ENCODE data around the gene CDK3.
"Not testable (repeated sequence)": the region's sequence is repeated elsewhere in the genome, so short reads cannot be mapped to it uniquely, and the experiment has no call there.

Gene CDK3

GRCh38 chr17:76000755-76001521, at the start of gene CDK3:
TSS of gene CDK3 (plus strand) at chr17:76000855. CDS start at chr17:76001426, 571 bp downstream.
- DNase-seq (ENCODE audit: low read depth), result no peak

GRCh38 chr17:75950855-75951554, 49.6 kb upstream of the CDK3 start:
- no peak for DNase-seq (ENCODE audit: low read depth)

DNA sequence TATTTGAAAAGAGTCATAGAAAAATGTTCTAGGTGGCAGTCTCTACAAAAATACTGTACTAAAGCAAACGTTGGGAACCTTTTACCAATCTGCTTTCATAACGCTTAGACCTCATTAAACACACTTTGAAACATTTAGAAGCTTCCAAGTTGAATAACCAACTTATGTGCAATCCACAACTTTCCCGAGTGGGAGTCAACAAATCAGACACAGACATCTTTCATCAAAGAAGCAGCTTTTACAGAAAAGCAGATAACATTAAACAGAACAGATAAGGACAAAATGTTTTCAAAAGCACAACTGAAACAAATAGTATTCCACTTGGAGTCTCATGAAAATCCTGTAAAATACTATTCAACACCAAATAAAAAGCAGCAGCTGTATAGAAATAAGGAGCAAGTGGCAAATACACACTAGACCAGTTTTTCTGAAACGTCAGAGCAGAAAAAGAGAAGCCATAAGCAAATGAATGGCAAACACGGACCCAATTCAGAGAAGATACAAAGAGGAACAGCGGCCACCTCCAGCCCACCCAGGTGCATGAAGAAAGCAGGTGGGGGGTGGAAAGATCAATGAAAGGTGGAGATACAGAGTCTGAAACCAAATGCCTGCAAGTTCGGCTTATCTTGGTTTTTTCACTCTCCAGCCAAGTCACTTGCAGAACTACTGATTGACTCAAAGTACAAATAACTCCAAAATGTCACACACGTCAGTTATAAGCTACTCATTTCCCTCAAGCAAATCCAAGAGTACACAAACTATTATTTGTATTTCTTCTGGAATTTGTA, 41.4 kb upstream of the CDK3 start:
- DNase-seq (ENCODE audit: low read depth), result no peak

DNA sequence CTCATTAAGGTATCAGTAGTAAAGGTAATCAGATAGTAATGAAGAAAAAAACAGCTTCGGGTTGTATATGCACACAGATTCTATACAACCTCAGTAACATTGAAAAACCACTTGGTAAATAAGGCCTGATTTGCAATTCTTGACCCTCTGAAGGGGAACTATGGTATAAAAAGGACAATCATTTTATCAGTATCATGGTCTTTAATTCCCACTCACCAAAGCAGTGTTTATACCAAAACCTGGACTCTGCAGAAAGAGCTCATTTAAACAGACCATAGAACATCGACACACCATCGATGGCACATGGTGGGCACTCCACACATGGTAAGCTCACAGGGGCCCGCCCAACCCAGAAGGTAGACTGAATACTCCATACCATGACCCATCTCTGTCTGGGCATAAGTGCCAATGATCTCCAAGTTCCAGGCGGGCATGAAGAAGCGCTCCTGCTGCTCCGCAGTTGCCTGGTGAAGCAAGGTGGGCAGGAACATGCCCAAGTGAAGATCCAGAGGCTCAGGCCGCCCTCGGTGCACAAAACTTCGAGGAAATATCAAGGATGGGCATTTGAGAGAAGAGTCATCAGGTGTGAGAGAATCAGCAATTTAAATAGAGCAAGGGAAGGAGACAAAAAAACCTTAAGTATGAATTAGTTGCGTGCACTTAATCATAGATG, 40.7 kb upstream of the CDK3 start:
- no peak for DNase-seq (ENCODE audit: low read depth)

GRCh38 chr17:75965468-75965867, 35.2 kb upstream of the CDK3 start:
- DNase-seq (ENCODE audit: low read depth), result no peak

DNA sequence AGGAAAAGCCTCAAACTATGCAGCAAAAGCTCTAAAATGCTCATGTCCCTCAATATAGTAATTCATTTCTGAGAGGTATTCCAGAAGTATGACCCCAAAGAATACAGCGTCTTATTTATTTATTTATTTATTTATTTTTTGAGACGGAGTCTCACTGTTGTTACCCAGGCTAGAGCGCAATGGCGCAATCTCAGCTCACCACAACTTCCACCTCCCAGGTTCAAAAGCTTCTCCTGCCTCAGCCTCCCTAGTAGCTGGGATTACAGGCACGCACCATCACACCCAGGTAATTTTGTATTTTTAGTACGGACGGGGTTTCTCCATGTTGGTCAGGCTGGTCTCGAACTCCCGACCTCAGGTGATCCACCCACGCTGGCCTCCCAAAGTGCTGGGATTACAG, 31.6 kb upstream of the CDK3 start:
- not testable (repeated sequence) for DNase-seq (ENCODE audit: low read depth)

- no peak for DNase-seq (ENCODE audit: low read depth)
Measured at GRCh38 chr17:75970011-75970523, 30.6 kb upstream of the CDK3 start.

- no peak for DNase-seq (ENCODE audit: low read depth)
Measured at GRCh38 chr17:75970626-75971025, 30.0 kb upstream of the CDK3 start.

GRCh38 chr17:75975187-75975586, 25.5 kb upstream of the CDK3 start:
- not testable (repeated sequence) for DNase-seq (ENCODE audit: low read depth)

DNA sequence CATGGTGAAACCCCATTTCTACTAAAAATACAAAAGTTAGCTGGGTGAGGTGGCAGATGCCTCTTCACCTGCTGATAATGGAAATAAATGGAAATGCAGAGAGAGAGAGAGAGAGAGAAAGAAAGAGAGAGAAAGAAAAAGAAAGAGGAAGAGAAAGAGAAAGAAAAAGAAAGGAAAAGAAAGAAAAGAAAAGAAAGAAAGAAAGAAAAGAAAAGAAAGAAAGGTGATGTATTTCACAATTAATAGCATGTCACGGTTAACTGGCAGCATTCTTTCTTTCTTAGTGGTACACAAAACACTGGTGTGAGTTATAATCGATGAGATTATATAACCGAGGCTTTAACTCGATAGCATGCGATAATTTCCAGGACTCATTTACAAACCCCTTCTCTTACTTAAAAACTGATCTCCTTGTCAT, 24.9 kb upstream of the CDK3 start:
- DNase-seq (ENCODE audit: low read depth), result no peak

DNA sequence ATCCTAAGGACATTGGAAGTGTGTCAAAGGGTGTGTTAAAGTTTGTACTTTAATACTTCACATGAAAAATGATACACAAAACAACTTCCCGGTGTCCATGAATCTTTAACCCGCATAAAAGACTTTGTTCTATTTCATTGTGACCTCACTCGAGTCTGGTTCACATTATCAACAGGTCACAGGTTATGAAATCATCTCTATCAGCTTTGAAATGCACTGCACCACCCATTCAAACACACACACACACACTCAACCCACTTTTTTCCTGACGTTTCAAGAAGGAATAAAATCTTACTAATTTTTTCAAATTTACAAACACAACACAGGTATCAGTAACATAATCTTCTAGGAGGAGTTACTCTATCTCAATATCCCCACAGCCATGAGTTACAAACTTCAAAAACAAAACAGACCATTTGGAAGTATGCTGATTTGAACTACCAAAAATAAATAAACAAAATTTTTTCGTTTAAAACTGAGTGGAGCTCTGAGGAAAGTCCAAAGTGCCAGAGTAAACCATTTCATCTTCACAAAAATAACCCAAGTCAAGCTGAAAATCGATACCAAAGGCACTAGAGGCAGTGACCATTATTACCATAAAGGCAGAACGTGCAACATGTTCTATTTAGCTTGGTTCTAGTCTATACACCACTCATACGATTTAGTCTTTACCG, 24.3 kb upstream of the CDK3 start:
- no peak for DNase-seq (ENCODE audit: low read depth)

GRCh38 chr17:75978938-75979704, 21.5 kb upstream of the CDK3 start, which contains the start of the genes ACOX1 and TEN1:
TSS of gene ACOX1 (minus strand) at chr17:75979166. CDS start at chr17:75979073, 93 bp downstream.
TSS of gene TEN1 (plus strand) at chr17:75979240. CDS start at chr17:75986193, 6,953 bp downstream.
- peak; percentile 79 for DNase-seq (ENCODE audit: low read depth)

- peak; percentile 42 for DNase-seq (ENCODE audit: low read depth)
Measured at GRCh38 chr17:75979705-75980187, 20.9 kb upstream of the CDK3 start.

GRCh38 chr17:75980188-75981018, 20.3 kb upstream of the CDK3 start:
- no peak for DNase-seq (ENCODE audit: low read depth)

GRCh38 chr17:75981019-75981615, 19.5 kb upstream of the CDK3 start:
- no peak for DNase-seq (ENCODE audit: low read depth)

DNA sequence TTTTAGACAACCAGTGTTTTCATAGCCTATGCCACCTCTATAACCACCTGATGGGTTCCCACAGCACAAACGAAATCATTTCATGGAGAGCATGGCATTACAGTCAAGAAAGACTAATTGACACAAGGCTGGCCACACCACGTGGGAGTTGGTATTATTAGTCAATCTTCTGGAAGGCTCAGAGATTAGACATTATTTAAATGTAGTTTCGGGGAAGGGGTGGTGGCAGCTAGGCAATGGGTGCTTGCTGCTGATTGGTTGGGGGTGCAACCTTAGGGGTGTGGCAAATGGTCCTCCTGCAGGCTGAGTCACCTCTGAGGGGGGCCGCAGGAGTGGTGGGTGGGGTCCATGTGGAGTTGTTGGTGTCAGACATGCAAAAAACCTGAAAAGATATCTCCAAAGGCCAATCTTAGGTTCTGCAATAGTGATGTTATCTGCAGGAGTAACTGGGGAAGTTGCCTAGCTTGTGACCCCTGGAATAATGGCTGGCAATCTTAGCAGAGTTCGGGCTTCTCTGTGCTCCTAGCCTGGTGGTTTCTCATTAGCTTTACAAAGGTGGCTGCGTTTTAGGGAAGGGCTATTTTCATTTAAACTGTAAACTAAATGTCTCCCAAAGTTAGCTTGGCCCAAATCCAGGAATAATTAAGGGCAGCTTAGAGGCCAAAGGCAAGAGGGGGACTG, 17.0 kb upstream of the CDK3 start:
- no peak for DNase-seq (ENCODE audit: low read depth)

- no peak for DNase-seq (ENCODE audit: low read depth)
Measured at GRCh38 chr17:75985986-75986385, 14.7 kb upstream of the CDK3 start.

GRCh38 chr17:75987041-75987440, 13.6 kb upstream of the CDK3 start:
- DNase-seq (ENCODE audit: low read depth), result no peak
